Measurements from ENCODE around the gene MGAM2. TPM values are rescaled to one million over a fixed set of nuclear protein-coding genes. Genes with fewer than 3 reads are reported as not detected.

Gene MGAM2
- total RNA-seq, 6 experiments from 2014 or later, result 0.09 to 4.4 (median 0.25) TPM

DNA sequence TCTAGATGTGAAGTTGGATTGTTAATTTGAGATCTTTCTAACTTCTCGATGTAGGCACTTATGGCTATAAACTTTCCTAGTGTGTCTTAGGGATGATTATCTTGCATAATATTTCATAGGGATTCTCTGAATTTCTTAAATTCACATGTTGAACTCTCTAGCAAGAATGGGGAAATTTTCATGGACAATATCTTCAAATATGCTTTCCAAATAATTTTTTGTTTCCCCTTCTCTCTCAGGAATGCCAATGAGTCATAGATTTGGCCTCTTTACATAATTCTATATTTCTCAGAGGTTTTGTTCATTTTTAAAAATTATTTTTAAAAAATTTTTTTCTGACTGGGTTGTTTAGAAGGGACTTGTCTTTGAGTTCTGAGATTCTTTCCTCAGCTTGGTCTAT is 68.9 kb downstream of the MGAM2 start:
- no peaks in the 10 kb centered on the region for H3K36me3 ChIP-seq
- no peaks in the 10 kb centered on the region for H3K9me3 ChIP-seq
- H3K27me3 ChIP-seq, result no peaks in the 10 kb centered on the region
- WGBS (ENCODE audit: insufficient coverage, low coverage, low lambda C conversion rate, missing lambda C conversion rate), result 92% methylated on average over 1 of the region's 1 CpG
- no peak for DNase-seq
- no peak overlapping the region for H3K27ac ChIP-seq
- H3K4me3 ChIP-seq, result no peak overlapping the region
- no peak for TF ChIP-seq POLR2A (IDR thresholded peaks at IDR 0.05)
- no peaks in the 10 kb centered on the region for H3K4me1 ChIP-seq
- intact Hi-C loops (cut with DNase I), result no loop called here
- no peak for ATAC-seq

DNA sequence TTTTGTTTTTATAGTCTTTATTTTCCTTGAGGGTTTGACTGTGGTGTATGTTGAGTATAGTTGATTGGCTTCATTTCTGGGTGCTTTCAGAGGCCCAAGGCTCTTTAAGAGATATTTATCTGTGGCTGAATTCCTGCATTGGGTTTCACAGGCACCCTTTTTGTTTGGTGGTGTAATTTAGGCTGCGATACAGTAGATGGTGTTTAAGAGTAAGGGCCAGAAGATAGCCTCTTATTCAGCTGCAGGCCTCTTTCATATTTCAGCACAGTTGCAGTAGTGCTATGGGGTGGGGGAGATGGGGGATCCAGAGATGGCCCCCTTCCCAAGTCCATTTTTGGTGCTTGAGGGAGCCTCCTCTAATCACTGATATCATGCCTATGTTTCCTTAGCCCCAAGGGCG is 69.7 kb downstream of the MGAM2 start:
- TF ChIP-seq, protein P1, sequence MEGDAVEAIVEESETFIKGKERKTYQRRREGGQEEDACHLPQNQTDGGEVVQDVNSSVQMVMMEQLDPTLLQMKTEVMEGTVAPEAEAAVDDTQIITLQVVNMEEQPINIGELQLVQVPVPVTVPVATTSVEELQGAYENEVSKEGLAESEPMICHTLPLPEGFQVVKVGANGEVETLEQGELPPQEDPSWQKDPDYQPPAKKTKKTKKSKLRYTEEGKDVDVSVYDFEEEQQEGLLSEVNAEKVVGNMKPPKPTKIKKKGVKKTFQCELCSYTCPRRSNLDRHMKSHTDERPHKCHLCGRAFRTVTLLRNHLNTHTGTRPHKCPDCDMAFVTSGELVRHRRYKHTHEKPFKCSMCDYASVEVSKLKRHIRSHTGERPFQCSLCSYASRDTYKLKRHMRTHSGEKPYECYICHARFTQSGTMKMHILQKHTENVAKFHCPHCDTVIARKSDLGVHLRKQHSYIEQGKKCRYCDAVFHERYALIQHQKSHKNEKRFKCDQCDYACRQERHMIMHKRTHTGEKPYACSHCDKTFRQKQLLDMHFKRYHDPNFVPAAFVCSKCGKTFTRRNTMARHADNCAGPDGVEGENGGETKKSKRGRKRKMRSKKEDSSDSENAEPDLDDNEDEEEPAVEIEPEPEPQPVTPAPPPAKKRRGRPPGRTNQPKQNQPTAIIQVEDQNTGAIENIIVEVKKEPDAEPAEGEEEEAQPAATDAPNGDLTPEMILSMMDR (IDR thresholded peaks at IDR 0.05), result no peak
- no peak for TF ChIP-seq POLR2A (IDR thresholded peaks at IDR 0.05)
- Histone ChIP-seq H3K27ac (no peak overlapping the region), H3K4me3 (no peak overlapping the region), H3K9me3 (no peaks in the 10 kb centered on the region), H3K36me3 (no peaks in the 10 kb centered on the region), H3K27me3 (no peaks in the 10 kb centered on the region), H3K4me1 (no peaks in the 10 kb centered on the region)
- ATAC-seq, result no peak
- intact Hi-C loops (cut with DNase I), result no loop called here
- no peak for DNase-seq
- no CpG with 5 or more reads among the region's 2 CpGs for WGBS (ENCODE audit: insufficient coverage, low coverage, low lambda C conversion rate, missing lambda C conversion rate)

DNA sequence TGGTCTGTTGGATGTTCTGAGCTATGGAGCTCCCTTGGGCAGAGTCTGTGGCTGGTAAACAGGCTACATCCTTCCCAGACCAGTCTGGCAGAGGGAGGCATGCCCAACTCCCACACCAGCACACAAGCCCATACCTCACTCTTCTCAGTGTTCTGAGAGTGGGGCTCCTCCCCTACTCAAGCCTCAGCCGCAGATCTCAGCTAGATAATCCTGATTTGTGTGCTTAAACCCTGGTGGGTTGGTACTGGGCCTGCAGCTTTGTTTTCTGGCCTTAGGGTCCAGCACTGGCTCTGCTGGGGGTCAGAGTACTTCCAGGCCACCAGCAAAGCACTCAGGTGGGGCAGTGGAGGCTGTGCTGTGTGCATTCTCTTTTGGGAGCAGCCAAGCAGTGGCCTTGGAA is 70.4 kb downstream of the MGAM2 start:
- Histone ChIP-seq H3K27me3 (no peaks in the 10 kb centered on the region), H3K9me3 (no peaks in the 10 kb centered on the region), H3K4me3 (no peak overlapping the region), H3K27ac (no peak overlapping the region), H3K36me3 (no peaks in the 10 kb centered on the region), H3K4me1 (no peaks in the 10 kb centered on the region)
- ATAC-seq (no peak), DNase-seq (no peak)
- no CpG with 5 or more reads among the region's 1 CpG for WGBS (ENCODE audit: insufficient coverage, low coverage, low lambda C conversion rate, missing lambda C conversion rate)
- intact Hi-C loops (cut with DNase I), result no loop called here
- TF ChIP-seq, protein P1 (IDR thresholded peaks at IDR 0.05), result no peak
- no peak for TF ChIP-seq POLR2A (IDR thresholded peaks at IDR 0.05)

DNA sequence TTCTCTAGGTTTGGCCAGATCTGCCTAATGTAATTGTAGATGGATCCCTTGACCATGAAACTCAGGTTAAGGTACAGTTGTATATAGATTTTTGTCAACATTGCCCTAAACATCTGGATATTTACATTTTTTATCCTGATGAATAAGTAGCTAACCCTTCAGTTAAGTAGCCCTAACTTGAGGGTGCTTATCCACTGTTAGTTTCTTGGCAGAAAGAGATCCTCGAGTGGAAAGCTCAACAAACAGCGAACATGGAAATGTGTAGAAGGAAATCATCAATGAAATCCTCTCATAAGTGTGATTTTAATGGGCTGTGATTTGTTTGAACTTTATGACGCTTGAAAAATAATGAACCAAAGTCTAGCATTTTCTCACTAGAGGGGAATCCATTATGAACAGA is 73.6 kb downstream of the MGAM2 start:
- H3K27ac ChIP-seq, result no peak overlapping the region
- intact Hi-C loops (cut with DNase I), result loop anchor here in 1 of 2 donors (5.0 kb wide), 1 partner anchor 208 kb away; no protein-coding TSS in a partner anchor
- ATAC-seq, result no peak
- no peaks in the 10 kb centered on the region for H3K9me3 ChIP-seq
- no peak for TF ChIP-seq POLR2A (IDR thresholded peaks at IDR 0.05)
- TF ChIP-seq, protein P1 (IDR thresholded peaks at IDR 0.05), result no peak
- no peaks in the 10 kb centered on the region for H3K27me3 ChIP-seq
- 54% methylated on average over 3 of the region's 3 CpGs for WGBS (ENCODE audit: insufficient coverage, low coverage, low lambda C conversion rate, missing lambda C conversion rate)
- H3K4me1 ChIP-seq, result no peaks in the 10 kb centered on the region
- no peak overlapping the region for H3K4me3 ChIP-seq
- DNase-seq, result no peak
- no peaks in the 10 kb centered on the region for H3K36me3 ChIP-seq

DNA sequence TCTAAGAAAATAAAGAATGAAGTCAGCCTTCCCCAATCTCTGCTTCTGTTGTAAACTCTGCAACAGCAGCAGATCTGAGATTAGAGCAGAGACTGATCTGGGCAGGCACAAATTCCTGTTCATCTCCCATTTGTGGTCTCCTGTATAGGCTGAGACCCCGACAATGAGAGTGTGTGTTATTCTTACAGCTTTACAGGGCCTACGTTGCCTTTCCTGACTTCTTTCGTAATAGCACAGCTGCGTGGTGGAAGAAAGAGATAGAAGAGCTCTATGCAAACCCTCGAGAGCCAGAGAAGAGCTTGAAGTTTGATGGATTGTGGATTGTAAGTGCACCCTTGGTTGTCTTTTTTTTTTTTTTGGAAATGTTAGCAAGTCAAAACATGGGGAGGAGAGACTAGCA is 74.3 kb downstream of the MGAM2 start:
- no peak overlapping the region for H3K27ac ChIP-seq
- H3K9me3 ChIP-seq, result no peaks in the 10 kb centered on the region
- no peak for DNase-seq
- H3K27me3 ChIP-seq, result no peaks in the 10 kb centered on the region
- ATAC-seq, result no peak
- intact Hi-C loops (cut with DNase I), result loop anchor here in 1 of 2 donors (5.0 kb wide), 1 partner anchor 208 kb away; no protein-coding TSS in a partner anchor
- no peaks in the 10 kb centered on the region for H3K36me3 ChIP-seq
- no peaks in the 10 kb centered on the region for H3K4me1 ChIP-seq
- H3K4me3 ChIP-seq, result no peak overlapping the region
- no peak for TF ChIP-seq POLR2A (IDR thresholded peaks at IDR 0.05)
- TF ChIP-seq, protein P1 (IDR thresholded peaks at IDR 0.05), result no peak
- 38% methylated on average over 5 of the region's 5 CpGs for WGBS (ENCODE audit: insufficient coverage, low coverage, low lambda C conversion rate, missing lambda C conversion rate)
